HFFc6 (cell line): ENCODE results near the gene GRID1. TPM values are rescaled to one million over a fixed set of nuclear protein-coding genes. Genes with fewer than 3 reads are reported as not detected.

Experiments
- DNase-seq: peaks from one replicate; pipeline ENCODE4 v3.0.0-alpha.2; 2018
- H3K27ac Mint-ChIP-seq: 2 replicates; pipeline ENCODE4 v1.8.0; 2020; ENCODE audit warnings: mild to moderate bottlenecking, mixed read lengths
- H3K27me3 Mint-ChIP-seq: 2 replicates; pipeline ENCODE4 v1.8.0; 2021; ENCODE audit warnings: mild to moderate bottlenecking, moderate library complexity, mixed read lengths; ENCODE audit not compliant: insufficient read depth
- H3K36me3 Mint-ChIP-seq: 2 replicates; pipeline ENCODE4 v1.8.0; 2021; ENCODE audit warnings: low read depth, mixed read lengths
- H3K4me1 Mint-ChIP-seq: 2 replicates; pipeline ENCODE4 v1.8.0; 2020; ENCODE audit warnings: low read depth, mixed read lengths
- H3K4me3 Mint-ChIP-seq: 2 replicates; pipeline ENCODE4 v1.8.0; 2020; ENCODE audit warnings: mild to moderate bottlenecking, moderate library complexity, mixed read lengths
- H3K9me3 Mint-ChIP-seq: 2 replicates; pipeline ENCODE4 v1.8.0; 2020; ENCODE audit warnings: mild to moderate bottlenecking, mixed read lengths
- total RNA-seq, 6 experiments: library from RNA; stranded (reverse); fragmentation: NEBNext Ultra II Directional; extraction: Animal tissue kit (Norgen Biotek cat#: 25700); gene quantifications; 2 replicates in 1 of 6; 3 replicates in 5 of 6; pipeline ENCODE4 v1.2.3, GENCODE V29; 2021
- TF ChIP-seq, protein P1 (sequence below): fragments of 200-600 bp; sonication (generic); IDR thresholded peaks from 2 replicates; pipeline ENCODE4 v1.5.0; 2021; ENCODE audit warnings: antibody characterized with exemption, mild to moderate bottlenecking

Gene GRID1
- total RNA-seq, 6 experiments from 2014 or later, result not detected

DNA sequence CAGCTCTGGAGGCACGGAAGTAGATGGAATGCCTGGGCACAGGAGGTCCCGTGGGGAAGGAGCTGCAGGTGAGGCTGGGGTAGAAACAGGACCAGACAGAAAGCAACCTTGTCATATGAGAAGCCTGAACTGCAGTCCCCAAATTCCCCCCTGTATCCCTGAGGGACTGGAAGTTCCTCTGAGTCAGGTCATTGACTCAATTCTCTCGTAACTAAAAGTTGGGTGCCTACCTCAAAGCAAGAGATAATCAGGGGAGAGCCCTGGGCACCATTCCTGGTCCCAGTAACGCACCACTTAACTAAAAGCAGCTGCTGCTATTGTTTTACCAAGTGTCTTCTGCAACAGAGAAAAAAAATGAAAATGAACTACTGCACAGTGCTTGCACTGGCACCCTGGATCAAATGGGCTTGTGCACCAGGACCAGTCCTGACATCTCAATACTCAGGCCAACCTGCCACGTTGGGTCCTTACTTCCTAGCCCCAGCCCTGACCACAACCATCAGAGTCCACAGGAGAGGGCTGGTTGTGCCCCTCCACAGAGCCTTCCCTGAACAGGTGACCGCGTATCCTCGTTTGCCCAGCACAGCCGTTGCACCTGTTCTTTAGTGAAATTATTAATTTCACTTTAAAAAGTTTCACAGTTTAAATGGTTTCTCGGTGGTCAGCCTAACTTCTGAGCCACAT, 79.3 kb downstream of the GRID1 start:
- H3K4me1 Mint-ChIP-seq, result no peaks in the 10 kb centered on the region
- H3K4me3 Mint-ChIP-seq, result no peak overlapping the region
- H3K27me3 Mint-ChIP-seq, result 0 out of 2 replicates have a peak, but pooled peaks cover 1% of the 10 kb centered on the region

DNA sequence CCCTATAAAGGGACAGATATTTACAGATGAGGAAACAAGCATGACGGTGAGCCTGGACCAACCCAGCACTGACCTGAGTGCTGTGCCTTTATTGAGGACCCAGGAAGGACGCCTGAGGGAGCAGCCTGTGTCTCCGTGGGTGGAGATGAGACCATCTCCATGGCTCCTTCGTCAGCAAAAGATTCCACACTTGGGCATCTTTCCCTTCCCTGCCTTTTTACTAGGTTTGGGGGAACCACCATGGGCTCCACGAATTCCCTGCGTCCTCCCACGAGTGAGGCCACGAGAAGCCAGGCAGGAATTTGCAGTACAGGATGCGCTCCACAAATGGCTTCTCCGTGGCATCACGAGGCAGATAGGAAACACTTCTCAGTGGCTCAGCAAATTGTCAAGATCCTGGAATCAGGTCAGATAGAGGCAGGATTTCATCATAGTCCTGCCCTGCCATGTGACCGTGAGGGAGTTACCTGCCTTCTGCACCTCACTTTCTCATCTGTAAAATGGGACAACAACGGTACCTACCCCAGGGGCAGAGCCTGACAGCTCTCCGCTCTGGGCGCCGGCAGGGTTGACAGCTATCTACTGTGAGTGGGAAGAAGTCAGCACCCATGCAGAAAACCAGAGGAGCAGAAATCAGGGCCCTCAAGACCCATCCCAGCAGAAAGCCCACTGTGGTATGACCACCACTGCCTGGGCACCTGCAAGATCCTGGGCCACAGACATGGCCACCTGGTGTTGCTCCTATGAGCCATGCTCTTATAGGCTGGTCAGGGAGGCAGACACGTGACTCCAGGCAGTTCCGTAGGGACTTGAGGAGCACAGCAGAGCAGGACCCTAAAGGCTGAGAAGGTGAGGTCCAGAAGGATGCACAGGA, 80.1 kb downstream of the GRID1 start:
- no peaks in the 10 kb centered on the region for H3K36me3 Mint-ChIP-seq
- no peaks in the 10 kb centered on the region for H3K4me1 Mint-ChIP-seq
- peaks cover 11% of the 10 kb centered on the region; the same call in 1 of the 2 replicates for H3K9me3 Mint-ChIP-seq
- no peak for DNase-seq
- TF ChIP-seq, protein P1, sequence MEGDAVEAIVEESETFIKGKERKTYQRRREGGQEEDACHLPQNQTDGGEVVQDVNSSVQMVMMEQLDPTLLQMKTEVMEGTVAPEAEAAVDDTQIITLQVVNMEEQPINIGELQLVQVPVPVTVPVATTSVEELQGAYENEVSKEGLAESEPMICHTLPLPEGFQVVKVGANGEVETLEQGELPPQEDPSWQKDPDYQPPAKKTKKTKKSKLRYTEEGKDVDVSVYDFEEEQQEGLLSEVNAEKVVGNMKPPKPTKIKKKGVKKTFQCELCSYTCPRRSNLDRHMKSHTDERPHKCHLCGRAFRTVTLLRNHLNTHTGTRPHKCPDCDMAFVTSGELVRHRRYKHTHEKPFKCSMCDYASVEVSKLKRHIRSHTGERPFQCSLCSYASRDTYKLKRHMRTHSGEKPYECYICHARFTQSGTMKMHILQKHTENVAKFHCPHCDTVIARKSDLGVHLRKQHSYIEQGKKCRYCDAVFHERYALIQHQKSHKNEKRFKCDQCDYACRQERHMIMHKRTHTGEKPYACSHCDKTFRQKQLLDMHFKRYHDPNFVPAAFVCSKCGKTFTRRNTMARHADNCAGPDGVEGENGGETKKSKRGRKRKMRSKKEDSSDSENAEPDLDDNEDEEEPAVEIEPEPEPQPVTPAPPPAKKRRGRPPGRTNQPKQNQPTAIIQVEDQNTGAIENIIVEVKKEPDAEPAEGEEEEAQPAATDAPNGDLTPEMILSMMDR, result no peak
- 0 out of 2 replicates have a peak, but pooled peaks cover 1% of the 10 kb centered on the region for H3K27me3 Mint-ChIP-seq
- no peak overlapping the region for H3K4me3 Mint-ChIP-seq
- no peak overlapping the region for H3K27ac Mint-ChIP-seq

More for the DNA sequence above, 79.3 kb downstream of the GRID1 start:
- Mint-ChIP-seq H3K27ac (no peak overlapping the region), H3K9me3 (peaks cover 11% of the 10 kb centered on the region; the same call in 1 of the 2 replicates), H3K36me3 (no peaks in the 10 kb centered on the region)
- TF ChIP-seq, protein P1, result no peak
- DNase-seq, result no peak

DNA sequence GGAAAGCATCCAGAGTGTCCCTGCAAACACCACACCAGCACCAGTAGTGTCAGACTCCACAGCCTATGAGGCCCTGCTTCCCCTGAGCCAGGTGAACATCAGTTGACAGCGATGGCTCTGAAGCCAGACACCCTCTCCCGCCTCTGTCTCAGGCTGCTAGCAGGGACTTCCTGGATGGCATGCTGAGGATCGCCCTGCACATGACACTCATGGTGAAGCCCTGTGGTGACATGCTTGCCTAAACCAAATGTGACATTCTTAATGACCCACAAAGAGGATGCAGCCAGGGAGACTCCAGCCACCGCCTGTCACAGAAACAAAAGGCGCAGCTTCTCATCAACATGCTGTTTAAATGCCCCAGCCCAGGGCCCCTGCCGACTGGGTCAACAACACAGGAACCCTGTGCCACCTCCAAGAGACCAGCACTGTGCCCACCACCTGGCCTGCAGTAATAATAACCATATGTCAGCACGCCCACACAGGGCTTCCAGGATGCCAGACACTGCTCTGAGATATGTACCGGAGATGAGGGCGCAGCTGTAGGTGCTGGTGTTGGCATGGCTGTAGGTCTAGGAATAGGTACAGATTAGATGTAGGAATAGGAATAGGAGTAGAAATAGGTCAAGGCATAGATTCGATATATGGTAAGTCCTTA, 81.3 kb downstream of the GRID1 start:
- no peaks in the 10 kb centered on the region for H3K36me3 Mint-ChIP-seq
- no peak overlapping the region for H3K27ac Mint-ChIP-seq
- TF ChIP-seq, protein P1, result no peak

DNA sequence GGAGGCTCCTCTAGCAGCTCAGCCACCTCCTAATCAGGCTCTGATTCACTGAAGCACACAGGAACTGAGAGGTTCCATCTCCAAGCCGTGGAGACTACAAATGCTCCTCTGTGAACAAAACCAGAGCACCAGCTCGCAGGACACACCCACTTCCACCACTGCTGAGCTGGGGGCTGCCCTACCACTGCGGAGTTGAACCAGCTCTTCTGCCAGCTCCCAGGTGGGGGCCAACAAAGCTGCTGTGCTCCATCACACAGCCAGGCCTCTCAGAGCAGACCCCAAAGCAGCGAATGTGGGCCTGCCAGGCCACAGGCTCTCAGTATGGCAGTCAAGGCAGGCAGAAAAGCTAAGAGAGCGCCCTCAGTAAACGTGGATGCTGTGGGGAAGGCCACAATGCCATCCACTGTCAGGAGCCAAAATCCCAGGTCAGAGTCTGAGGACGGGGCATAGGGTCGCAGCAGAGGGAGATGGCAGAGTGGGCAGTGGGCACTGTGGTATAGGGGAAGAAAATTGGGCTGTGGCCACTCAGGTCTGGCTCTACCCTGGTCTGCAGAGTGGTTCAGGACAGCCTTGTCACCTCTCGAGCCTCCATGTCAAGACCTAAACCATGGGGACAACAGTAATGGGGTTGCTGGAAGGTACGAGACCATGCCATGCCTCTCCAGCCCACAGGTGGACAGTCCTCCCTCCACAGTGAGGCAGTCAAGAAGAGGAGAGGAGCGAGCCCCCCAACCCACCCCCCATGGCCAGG, 82.1 kb downstream of the GRID1 start:
- no peaks in the 10 kb centered on the region for H3K4me1 Mint-ChIP-seq
- DNase-seq, result no peak
- H3K36me3 Mint-ChIP-seq, result no peaks in the 10 kb centered on the region
- no peak overlapping the region for H3K27ac Mint-ChIP-seq
- H3K27me3 Mint-ChIP-seq, result 0 out of 2 replicates have a peak, but pooled peaks cover 1% of the 10 kb centered on the region
- H3K9me3 Mint-ChIP-seq, result peaks cover 21% of the 10 kb centered on the region; the same call in 1 of the 2 replicates
- no peak overlapping the region for H3K4me3 Mint-ChIP-seq
- TF ChIP-seq, protein P1, result no peak

More for the DNA sequence above, 81.3 kb downstream of the GRID1 start:
- Mint-ChIP-seq H3K27me3 (0 out of 2 replicates have a peak, but pooled peaks cover 1% of the 10 kb centered on the region), H3K4me1 (no peaks in the 10 kb centered on the region), H3K4me3 (no peak overlapping the region), H3K9me3 (peaks cover 19% of the 10 kb centered on the region; the same call in 1 of the 2 replicates)
- no peak for DNase-seq
